Stomach (tissue), 9 donors: ENCODE data around the gene ANTXR2. TPM values are rescaled to one million over a fixed set of nuclear protein-coding genes. Genes with fewer than 3 reads are reported as not detected.

Experiments used
- DNase-seq, 2 donors: peaks; one replicate each; pipeline versions ENCODE4 v3.0.0 to v3.0.0-alpha.2; 2013 to 2019
- H3K27ac ChIP-seq, 5 donors: fragments of 200-600 bp in 4 of 5; sonication (generic) in 4 of 5; one replicate each; pipeline ENCODE4 v1.5.1; 2013 to 2019; ENCODE audit warnings: mild to moderate bottlenecking in 1 of 5, moderate library complexity in 1 of 5
- H3K27me3 ChIP-seq, 3 donors: fragments of 200-600 bp; sonication (generic); one replicate each; pipeline ENCODE4 v1.5.1; 2017 to 2019; ENCODE audit warnings: mixed run types in 1 of 3
- H3K36me3 ChIP-seq, 4 donors: fragments of 200-600 bp; sonication (generic); 1 replicate in 3 of 4; 2 replicates in 1 of 4; pipeline ENCODE4 v1.5.1; 2016 to 2019
- H3K4me1 ChIP-seq, 4 donors: fragments of 200-600 bp; sonication (generic); one replicate each; pipeline ENCODE4 v1.5.1; 2016 to 2019
- H3K4me3 ChIP-seq, 4 donors: fragments of 200-600 bp; sonication (generic) in 3 of 4; one replicate each; pipeline ENCODE4 v1.5.1; 2016 to 2019; ENCODE audit warnings: mild to moderate bottlenecking in 1 of 4
- H3K9me3 ChIP-seq, 4 donors: fragments of 200-600 bp; sonication (generic); one replicate each; pipeline ENCODE4 v1.5.1; 2016 to 2019
- EP300 ChIP-seq: sonication (generic); formaldehyde crosslinking; IDR thresholded peaks from one replicate; pipeline ENCODE4 v1.6.1; 2017; ENCODE audit warnings: antibody characterized with exemption
- POLR2A ChIP-seq, 4 donors: fragments of 450-650 bp; IDR thresholded peaks; one replicate each; pipeline ENCODE4 v1.6.1; 2016; ENCODE audit warnings: antibody characterized with exemption in 4 of 4, control low read depth in 2 of 4, mild to moderate bottlenecking in 1 of 4, moderate library complexity in 1 of 4
- POLR2AphosphoS5 ChIP-seq, 3 donors: sonication (generic); formaldehyde crosslinking; IDR thresholded peaks; one replicate each; pipeline ENCODE4 v1.6.1; 2016; ENCODE audit warnings: antibody characterized with exemption in 3 of 3
- WGBS, 5 donors: extraction: QIAGEN DNeasy Blood & Tissue Kit in 3 of 5; methylation state at CpG; one replicate each; pipeline versions ENCODE4 v1.1.5 to v1.1.7; 2013 to 2018; 5-methylcytosine and 5-hydroxymethylcytosine counted together
- intact Hi-C: fragments of 100-400 bp; cut with DNase I; formaldehyde crosslinking; loops from one replicate; pipeline ENCODE4 v1.15.1; 2023; ENCODE audit warnings: low total_unique reads
- polyA plus RNA-seq, 3 donors: library from polyadenylated mRNA; stranded (reverse); fragments of 200-250 nt; gene quantifications; one replicate each; pipeline ENCODE4 v1.2.3, GENCODE V29; 2013
- total RNA-seq, 5 donors: library from RNA; depleted of rRNA; stranded (reverse); fragments of >200 nt; gene quantifications; one replicate each; pipeline versions ENCODE4 v1.1.0 to v1.2.3, GENCODE V29; 2014 to 2016
- TF ChIP-seq, protein P1 (sequence below), 7 experiments: fragments of 450-650 bp in 4 of 7; fragments of 200-600 bp in 3 of 7; sonication (generic) in 3 of 7; IDR thresholded peaks; one replicate each; pipeline ENCODE4 v1.5.1; 2016 to 2019; ENCODE audit warnings: antibody characterized with exemption in 7 of 7, control low read depth in 2 of 7, mild to moderate bottlenecking in 1 of 7
- donor health status: healthy with polysubstance abuse.
- donor health status: Bipolar disorder and iron deficiency.
- donor health status: healthy.

The ANTXR2 gene
- total and polyA plus RNA-seq, 8 donors: 8.3 to 116 (median 36.1) TPM

DNA sequence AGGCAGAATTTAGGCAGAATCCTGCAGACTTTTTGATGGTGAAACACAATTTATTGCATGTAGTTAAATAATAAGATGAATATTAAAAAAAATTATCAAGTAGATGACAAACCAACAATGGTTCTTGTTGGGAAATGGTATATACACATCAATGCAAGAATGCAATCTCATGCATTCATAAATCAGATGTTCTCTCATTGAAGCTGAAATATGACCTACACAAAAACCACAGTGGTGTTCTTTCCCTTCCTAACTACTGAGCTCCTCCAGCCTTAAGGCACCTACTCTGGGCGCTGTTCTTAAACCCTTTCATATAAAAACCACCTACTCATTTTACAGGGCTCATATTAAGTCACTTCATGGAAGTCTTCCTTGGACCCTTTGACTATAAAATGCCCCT, 64.1 kb downstream of the ANTXR2 start:
- no peak for DNase-seq
- Histone ChIP-seq H3K36me3 (peaks cover 6 to 56% (median 35%) of the 10 kb centered on the region in 4 donors), H3K9me3 (peaks cover 0 to 10% (median 3%) of the 10 kb centered on the region in 4 donors), H3K4me1 (peaks cover 0 to 39% (median 9%) of the 10 kb centered on the region in 4 donors), H3K4me3 (no peak overlapping the region), H3K27ac (no peak overlapping the region), H3K27me3 (no peaks in the 10 kb centered on the region)
- no peak for TF ChIP-seq POLR2AphosphoS5 (IDR thresholded peaks at IDR 0.05)
- TF ChIP-seq EP300: no peak
- TF ChIP-seq, protein P1, sequence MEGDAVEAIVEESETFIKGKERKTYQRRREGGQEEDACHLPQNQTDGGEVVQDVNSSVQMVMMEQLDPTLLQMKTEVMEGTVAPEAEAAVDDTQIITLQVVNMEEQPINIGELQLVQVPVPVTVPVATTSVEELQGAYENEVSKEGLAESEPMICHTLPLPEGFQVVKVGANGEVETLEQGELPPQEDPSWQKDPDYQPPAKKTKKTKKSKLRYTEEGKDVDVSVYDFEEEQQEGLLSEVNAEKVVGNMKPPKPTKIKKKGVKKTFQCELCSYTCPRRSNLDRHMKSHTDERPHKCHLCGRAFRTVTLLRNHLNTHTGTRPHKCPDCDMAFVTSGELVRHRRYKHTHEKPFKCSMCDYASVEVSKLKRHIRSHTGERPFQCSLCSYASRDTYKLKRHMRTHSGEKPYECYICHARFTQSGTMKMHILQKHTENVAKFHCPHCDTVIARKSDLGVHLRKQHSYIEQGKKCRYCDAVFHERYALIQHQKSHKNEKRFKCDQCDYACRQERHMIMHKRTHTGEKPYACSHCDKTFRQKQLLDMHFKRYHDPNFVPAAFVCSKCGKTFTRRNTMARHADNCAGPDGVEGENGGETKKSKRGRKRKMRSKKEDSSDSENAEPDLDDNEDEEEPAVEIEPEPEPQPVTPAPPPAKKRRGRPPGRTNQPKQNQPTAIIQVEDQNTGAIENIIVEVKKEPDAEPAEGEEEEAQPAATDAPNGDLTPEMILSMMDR (IDR thresholded peaks at IDR 0.05): no peak
- no peak for TF ChIP-seq POLR2A (IDR thresholded peaks at IDR 0.05)
- intact Hi-C loops: no loop called here
- WGBS, 5 donors: 0 to 98% (median 0%) methylated on average over 1 of the region's 1 CpG

GRCh38 chr4:80008351-80008750, 64.7 kb downstream of the ANTXR2 start:
- WGBS, 5 donors: 75 to 92% (median 86%) methylated on average over 3 of the region's 3 CpGs
- Histone ChIP-seq H3K4me1 (peaks cover 0 to 39% (median 9%) of the 10 kb centered on the region in 4 donors), H3K36me3 (peaks cover 6 to 56% (median 32%) of the 10 kb centered on the region in 4 donors), H3K4me3 (no peak overlapping the region), H3K27me3 (no peaks in the 10 kb centered on the region), H3K9me3 (peaks cover 0 to 10% (median 3%) of the 10 kb centered on the region in 4 donors), H3K27ac (peak overlapping the region in 1 of 5 donors; percentile 43)
- no peak for TF ChIP-seq EP300
- TF ChIP-seq POLR2A (IDR thresholded peaks at IDR 0.05): no peak
- no peak for TF ChIP-seq POLR2AphosphoS5 (IDR thresholded peaks at IDR 0.05)
- intact Hi-C loops: no loop called here
- no peak for DNase-seq

- H3K36me3 ChIP-seq: peaks cover 6 to 53% (median 28%) of the 10 kb centered on the region in 4 donors
- H3K9me3 ChIP-seq: peaks cover 0 to 10% (median 3%) of the 10 kb centered on the region in 4 donors
- intact Hi-C loops: no loop called here
- peaks cover 0 to 35% (median 7%) of the 10 kb centered on the region in 4 donors for H3K4me1 ChIP-seq
- TF ChIP-seq, protein P1 (IDR thresholded peaks at IDR 0.05): no peak
- no peak for TF ChIP-seq POLR2A (IDR thresholded peaks at IDR 0.05)
- no peak for TF ChIP-seq EP300
- TF ChIP-seq POLR2AphosphoS5 (IDR thresholded peaks at IDR 0.05): no peak
- no peak overlapping the region for H3K4me3 ChIP-seq
- peak overlapping the region in 3 of 5 donors; percentile 0 to 43 (median 35) for H3K27ac ChIP-seq
- WGBS, 5 donors: 71 to 77% (median 73%) methylated on average over 3 of the region's 3 CpGs
- H3K27me3 ChIP-seq: no peaks in the 10 kb centered on the region
- no peak for DNase-seq
Observed at GRCh38 chr4:80007745-80008149, 65.3 kb downstream of the ANTXR2 start.

DNA sequence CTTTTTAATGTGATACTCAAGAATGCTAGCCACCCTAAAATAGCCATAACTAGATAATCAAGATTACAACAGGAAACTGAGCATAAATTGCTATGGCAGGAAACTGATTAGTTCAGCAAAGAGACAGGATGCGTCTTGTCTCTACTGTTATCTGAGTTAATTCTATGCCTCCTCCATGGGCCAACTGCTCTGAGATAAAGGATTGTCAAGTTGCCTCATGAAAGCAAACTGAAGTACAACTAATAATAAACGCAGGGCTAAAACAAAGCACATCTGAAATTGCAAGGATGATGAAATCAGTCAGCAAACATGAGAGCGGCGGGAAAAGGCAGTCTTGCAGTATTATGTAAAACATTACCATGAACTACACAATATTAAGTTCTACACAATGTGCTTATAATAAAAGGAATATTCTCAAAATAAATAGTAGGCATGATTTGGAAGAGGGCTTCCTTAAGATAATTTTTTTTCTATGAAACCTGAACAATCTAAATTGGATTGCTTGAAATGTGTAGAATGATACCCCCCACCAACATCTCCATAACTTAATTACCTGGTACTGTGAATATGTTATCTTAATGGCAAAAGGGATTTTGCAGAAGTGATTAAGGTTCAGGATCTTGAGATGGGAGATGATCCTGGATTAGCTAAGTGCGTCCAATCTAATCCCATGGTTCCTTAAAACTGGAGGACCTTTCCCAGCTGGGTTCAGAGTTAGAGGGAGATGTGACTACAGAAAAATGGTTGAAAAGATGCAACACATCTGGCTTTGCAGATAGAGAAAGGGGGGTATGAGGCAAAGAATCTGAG, 65.9 kb downstream of the ANTXR2 start:
- 59 to 69% (median 68%) methylated on average over 5 of the region's 5 CpGs for WGBS, 5 donors
- H3K9me3 ChIP-seq: peaks cover 0 to 10% (median 3%) of the 10 kb centered on the region in 4 donors
- no peak for DNase-seq
- peaks cover 6 to 53% (median 27%) of the 10 kb centered on the region in 4 donors for H3K36me3 ChIP-seq
- H3K4me3 ChIP-seq: no peak overlapping the region
- H3K4me1 ChIP-seq: peaks cover 0 to 29% (median 4%) of the 10 kb centered on the region in 4 donors
- TF ChIP-seq POLR2AphosphoS5 (IDR thresholded peaks at IDR 0.05) (no peak), EP300 (no peak), POLR2A (IDR thresholded peaks at IDR 0.05) (no peak)
- TF ChIP-seq, protein P1 (IDR thresholded peaks at IDR 0.05): no peak
- H3K27me3 ChIP-seq: no peaks in the 10 kb centered on the region
- intact Hi-C loops: no loop called here
- peak overlapping the region in 3 of 5 donors; percentile 27 to 43 (median 35) for H3K27ac ChIP-seq
